Stimulated activated CD4-positive, alpha-beta T cell treated with anti-CD3 and anti-CD28 coated beads, Interleukin-1b, Interleukin-23, amount 100 ng/mL, for 1 hour (primary cell): ENCODE results near the gene RPTOR.

Experiments used
- DNase-seq, 2 donors: peaks; one replicate each; pipeline ENCODE4 v3.0.0-alpha.2; 2020; ENCODE audit warnings: low read depth in 2 of 2

Gene RPTOR

GRCh38 chr17:80592243-80592642, 47.6 kb downstream of the RPTOR start:
- DNase-seq, result no peak

- no peak for DNase-seq
These were observed 48.5 kb downstream of the RPTOR start for GRCh38 chr17:80593181-80593580.

GRCh38 chr17:80594431-80595269, 50.0 kb downstream of the RPTOR start:
- no peak for DNase-seq

GRCh38 chr17:80596760-80597608, 52.3 kb downstream of the RPTOR start:
- DNase-seq, result no peak

GRCh38 chr17:80598813-80599545, 54.3 kb downstream of the RPTOR start:
- no peak for DNase-seq

- no peak for DNase-seq
These were observed 55.1 kb downstream of the RPTOR start for GRCh38 chr17:80599546-80600305.

- no peak for DNase-seq
These were observed 56.5 kb downstream of the RPTOR start for GRCh38 chr17:80601146-80601545.

GRCh38 chr17:80603396-80603795, 58.8 kb downstream of the RPTOR start:
- DNase-seq, result no peak

- no peak for DNase-seq
These were observed 59.5 kb downstream of the RPTOR start for GRCh38 chr17:80604009-80604669.

GRCh38 chr17:80604670-80605010, 60.0 kb downstream of the RPTOR start:
- DNase-seq, result no peak

GRCh38 chr17:80605326-80606066, 60.9 kb downstream of the RPTOR start:
- peak; percentile 2 to 24 for DNase-seq

GRCh38 chr17:80608326-80608725, 63.7 kb downstream of the RPTOR start:
- no peak for DNase-seq

GRCh38 chr17:80609757-80610156, 65.1 kb downstream of the RPTOR start:
- DNase-seq, result no peak

GRCh38 chr17:80611816-80612215, 67.2 kb downstream of the RPTOR start:
- DNase-seq, result no peak

GRCh38 chr17:80612997-80613731, 68.5 kb downstream of the RPTOR start:
- DNase-seq, result no peak

- DNase-seq, result no peak
These were observed 69.1 kb downstream of the RPTOR start for GRCh38 chr17:80613732-80614071.

GRCh38 chr17:80614332-80615047, 69.9 kb downstream of the RPTOR start:
- DNase-seq, result no peak

- no peak for DNase-seq
These were observed 70.7 kb downstream of the RPTOR start for GRCh38 chr17:80615376-80615775.

- DNase-seq, result no peak
These were observed 72.1 kb downstream of the RPTOR start for GRCh38 chr17:80616705-80617104.
